ENCODE measurements around the gene RABGAP1L.

The RABGAP1L gene

GRCh38 chr1:174923820-174924219 is 764.5 kb downstream of the RABGAP1L start:
- H3K27ac ChIP-seq = no peak overlapping the region
- no peak overlapping the region for H3K4me3 ChIP-seq
- no peaks in the 10 kb centered on the region for H3K9me3 ChIP-seq (ENCODE audit: low read depth, low read length)
- H3K36me3 ChIP-seq (ENCODE audit: insufficient read depth, low read length) = no peaks in the 10 kb centered on the region
- no peak for TF ChIP-seq FOXP2 (optimal IDR thresholded peaks at IDR 0.05; ENCODE audit: control extremely low read depth, extremely low read length, insufficient read depth)
- TF ChIP-seq POLR2AphosphoS5 (IDR thresholded peaks at IDR 0.05; ENCODE audit: borderline replicate concordance, low read depth, low read length) = no peak
- TF ChIP-seq EZH2 (IDR thresholded peaks at IDR 0.05) = no peak
- DNase-seq (ENCODE audit: low read depth, low spot score) = no peak
- H3K9ac ChIP-seq (ENCODE audit: insufficient read length) = no peak overlapping the region

GRCh38 chr1:174928541-174928940 is 769.2 kb downstream of the RABGAP1L start:
- Histone ChIP-seq H3K36me3 (ENCODE audit: insufficient read depth, low read length) (no peaks in the 10 kb centered on the region), H3K9ac (ENCODE audit: insufficient read length) (no peak overlapping the region), H3K4me3 (no peak overlapping the region), H3K27ac (no peak overlapping the region), H3K9me3 (ENCODE audit: low read depth, low read length) (no peaks in the 10 kb centered on the region)
- DNase-seq (ENCODE audit: low read depth, low spot score) = no peak
- no peak for TF ChIP-seq FOXP2 (optimal IDR thresholded peaks at IDR 0.05; ENCODE audit: control extremely low read depth, extremely low read length, insufficient read depth)
- TF ChIP-seq EZH2 (IDR thresholded peaks at IDR 0.05) = no peak
- TF ChIP-seq POLR2AphosphoS5 (IDR thresholded peaks at IDR 0.05; ENCODE audit: borderline replicate concordance, low read depth, low read length) = no peak

- Histone ChIP-seq H3K9me3 (ENCODE audit: low read depth, low read length) (no peaks in the 10 kb centered on the region), H3K9ac (ENCODE audit: insufficient read length) (no peak overlapping the region), H3K36me3 (ENCODE audit: insufficient read depth, low read length) (no peaks in the 10 kb centered on the region), H3K4me3 (no peak overlapping the region), H3K27ac (no peak overlapping the region)
- TF ChIP-seq FOXP2 (optimal IDR thresholded peaks at IDR 0.05; ENCODE audit: control extremely low read depth, extremely low read length, insufficient read depth) (no peak), POLR2AphosphoS5 (IDR thresholded peaks at IDR 0.05; ENCODE audit: borderline replicate concordance, low read depth, low read length) (no peak), EZH2 (IDR thresholded peaks at IDR 0.05) (no peak)
- DNase-seq (ENCODE audit: low read depth, low spot score) = no peak
Measured at GRCh38 chr1:174931214-174931613, 771.9 kb downstream of the RABGAP1L start.

- no peaks in the 10 kb centered on the region for H3K36me3 ChIP-seq (ENCODE audit: insufficient read depth, low read length)
Measured at GRCh38 chr1:174932587-174932986, 773.3 kb downstream of the RABGAP1L start.

GRCh38 chr1:174935961-174936727 is 776.8 kb downstream of the RABGAP1L start:
- Histone ChIP-seq H3K36me3 (ENCODE audit: insufficient read depth, low read length) (no peaks in the 10 kb centered on the region), H3K27ac (no peak overlapping the region)
- DNase-seq (ENCODE audit: low read depth, low spot score) = no peak

More at GRCh38 chr1:174932587-174932986, 773.3 kb downstream of the RABGAP1L start:
- Histone ChIP-seq H3K27ac (no peak overlapping the region), H3K4me3 (no peak overlapping the region), H3K9ac (ENCODE audit: insufficient read length) (no peak overlapping the region), H3K9me3 (ENCODE audit: low read depth, low read length) (no peaks in the 10 kb centered on the region)
- DNase-seq (ENCODE audit: low read depth, low spot score) = no peak
- no peak for TF ChIP-seq POLR2AphosphoS5 (IDR thresholded peaks at IDR 0.05; ENCODE audit: borderline replicate concordance, low read depth, low read length)

GRCh38 chr1:174938281-174939007 is 779.1 kb downstream of the RABGAP1L start:
- no peak overlapping the region for H3K27ac ChIP-seq
- H3K9ac ChIP-seq (ENCODE audit: insufficient read length) = no peak overlapping the region
- no peaks in the 10 kb centered on the region for H3K36me3 ChIP-seq (ENCODE audit: insufficient read depth, low read length)
- TF ChIP-seq EZH2 (IDR thresholded peaks at IDR 0.05) (no peak), POLR2AphosphoS5 (IDR thresholded peaks at IDR 0.05; ENCODE audit: borderline replicate concordance, low read depth, low read length) (no peak), FOXP2 (optimal IDR thresholded peaks at IDR 0.05; ENCODE audit: control extremely low read depth, extremely low read length, insufficient read depth) (no peak)
- no peak for DNase-seq (ENCODE audit: low read depth, low spot score)
- H3K9me3 ChIP-seq (ENCODE audit: low read depth, low read length) = no peaks in the 10 kb centered on the region
- H3K4me3 ChIP-seq = no peak overlapping the region

More at GRCh38 chr1:174935961-174936727, 776.8 kb downstream of the RABGAP1L start:
- TF ChIP-seq EZH2 (IDR thresholded peaks at IDR 0.05) (no peak), POLR2AphosphoS5 (IDR thresholded peaks at IDR 0.05; ENCODE audit: borderline replicate concordance, low read depth, low read length) (no peak), FOXP2 (optimal IDR thresholded peaks at IDR 0.05; ENCODE audit: control extremely low read depth, extremely low read length, insufficient read depth) (no peak)
- Histone ChIP-seq H3K9ac (ENCODE audit: insufficient read length) (no peak overlapping the region), H3K9me3 (ENCODE audit: low read depth, low read length) (no peaks in the 10 kb centered on the region), H3K4me3 (no peak overlapping the region)

GRCh38 chr1:174939775-174940545 is 780.6 kb downstream of the RABGAP1L start:
- Histone ChIP-seq H3K9ac (ENCODE audit: insufficient read length) (no peak overlapping the region), H3K27ac (no peak overlapping the region), H3K36me3 (ENCODE audit: insufficient read depth, low read length) (no peaks in the 10 kb centered on the region), H3K9me3 (ENCODE audit: low read depth, low read length) (no peaks in the 10 kb centered on the region), H3K4me3 (no peak overlapping the region)
- no peak for TF ChIP-seq FOXP2 (optimal IDR thresholded peaks at IDR 0.05; ENCODE audit: control extremely low read depth, extremely low read length, insufficient read depth)
- DNase-seq (ENCODE audit: low read depth, low spot score) = no peak

- Histone ChIP-seq H3K9ac (ENCODE audit: insufficient read length) (no peak overlapping the region), H3K27ac (no peak overlapping the region), H3K9me3 (ENCODE audit: low read depth, low read length) (no peaks in the 10 kb centered on the region), H3K36me3 (ENCODE audit: insufficient read depth, low read length) (no peaks in the 10 kb centered on the region), H3K4me3 (no peak overlapping the region)
- TF ChIP-seq POLR2AphosphoS5 (IDR thresholded peaks at IDR 0.05; ENCODE audit: borderline replicate concordance, low read depth, low read length) (no peak), EZH2 (IDR thresholded peaks at IDR 0.05) (no peak), FOXP2 (optimal IDR thresholded peaks at IDR 0.05; ENCODE audit: control extremely low read depth, extremely low read length, insufficient read depth) (no peak)
- DNase-seq (ENCODE audit: low read depth, low spot score) = no peak
Measured at GRCh38 chr1:174940646-174941175, 781.4 kb downstream of the RABGAP1L start.
